K562 (cell line): ENCODE data around the gene CD99L2. TPM values are rescaled to one million over a fixed set of nuclear protein-coding genes. Genes with fewer than 3 reads are reported as not detected.
A peak's percentile ranks its signal among the peaks of the same experiment; 100 is the strongest.

ENCODE experiments used
- ATAC-seq: fragments of 200-7000 bp; cut with Tn5 transposase; 3 replicates; pipeline ENCODE4 v1.9.1; 2020; ENCODE audit warnings: moderate library complexity
- BruUV-seq: library from RNA; stranded (reverse); fragments of 400-500 nt; replicated peaks from 2 replicates; lab custom pipeline; 2021; lab: Mats Ljungman, UMichigan
- CTCF ChIA-PET: fragments of 300-600 bp; formaldehyde crosslinking; extraction: SDS; loops from one replicate; lab custom pipeline; 2021; ENCODE audit warnings: low intra/inter-chr PET ratio; lab: Yijun Ruan, JAX
- POLR2A ChIA-PET: fragments of 300-600, 350-650 bp; sonication (Branson Sonifier 250); formaldehyde crosslinking; extraction: SDS; loops from one replicate; lab custom pipeline; 2021; ENCODE audit warnings: antibody characterized with exemption, inconsistent platforms; lab: Yijun Ruan, JAX
- DNase-seq, 4 experiments: peaks; one replicate each; pipeline versions ENCODE4 v3.0.0 to v3.0.0-alpha.2; 2011 to 2018; ENCODE audit warnings: low spot score in 3 of 4, mixed read lengths in 3 of 4; ENCODE audit errors: extremely low read depth in 1 of 4
- FAIRE-seq: peaks from 2 replicates; lab custom pipeline; 2011; peaks lifted over from hg19 to GRCh38; lab: Jason Lieb, UNC
- H2AFZ ChIP-seq: 2 replicates; pipeline ENCODE4 v1.6.0; 2011; ENCODE audit warnings: low read depth, low read length, control low read depth, inconsistent platforms
- H3K27ac ChIP-seq: fragments of 200-600 bp; 3 replicates; pipeline ENCODE4 v1.8.0; 2011; ENCODE audit warnings: low read depth, mild to moderate bottlenecking, control low read depth, inconsistent platforms, low read length, moderate library complexity, mixed read lengths; ENCODE audit errors: extremely low read depth
- H3K27me3 ChIP-seq, 2 experiments: fragments of 300-600 bp in 1 of 2; 2 replicates in 1 of 2; 3 replicates in 1 of 2; pipeline versions ENCODE4 v1.6.0 to v1.8.0; 2011; ENCODE audit warnings: inconsistent platforms in 2 of 2, low read length in 2 of 2, mild to moderate bottlenecking in 1 of 2, mixed read lengths in 1 of 2, moderate library complexity in 1 of 2; ENCODE audit not compliant: control insufficient read depth in 2 of 2, insufficient read depth in 2 of 2
- H3K36me3 ChIP-seq: fragments of 300-600 bp; 3 replicates; pipeline ENCODE4 v1.8.0; 2011; ENCODE audit warnings: mild to moderate bottlenecking, low read length, inconsistent platforms; ENCODE audit not compliant: control insufficient read depth, insufficient read depth
- H3K4me1 ChIP-seq, 2 experiments: fragments of 200-600 bp in 1 of 2; replicated peaks in 1 of 2; 2 replicates in 1 of 2; 3 replicates in 1 of 2; pipeline versions ENCODE4 v1.5.1 to v1.8.0; 2011; ENCODE audit warnings: inconsistent platforms in 2 of 2, low read length in 2 of 2, mild to moderate bottlenecking in 1 of 2, mixed read lengths in 1 of 2, moderate library complexity in 1 of 2; ENCODE audit not compliant: control insufficient read depth in 2 of 2, insufficient read depth in 2 of 2
- H3K4me2 ChIP-seq: 2 replicates; pipeline ENCODE4 v1.6.1; 2011; ENCODE audit warnings: low read length, control low read depth, inconsistent platforms, mixed read lengths; ENCODE audit not compliant: insufficient read depth
- H3K4me3 ChIP-seq: fragments of 200-600 bp; sonication (generic), shearing (Covaris generic); 2 replicates; pipeline ENCODE4 v1.5.1; 2016; ENCODE audit warnings: control low read depth, inconsistent platforms
- H3K79me2 ChIP-seq: fragments of 200-600 bp; 3 replicates; pipeline ENCODE4 v1.8.0; 2011; ENCODE audit warnings: low read length, inconsistent platforms; ENCODE audit not compliant: control insufficient read depth, insufficient read depth
- H3K9ac ChIP-seq, 2 experiments: 2 replicates each; pipeline versions ENCODE4 v1.6.0 to v1.6.1; 2011; ENCODE audit warnings: low read depth in 2 of 2, low read length in 2 of 2, control low read depth in 1 of 2, inconsistent platforms in 1 of 2, mild to moderate bottlenecking in 1 of 2, mixed read lengths in 1 of 2; ENCODE audit not compliant: insufficient read depth in 1 of 2
- H3K9me1 ChIP-seq: one replicate; pipeline ENCODE4 v1.6.0; 2011; ENCODE audit warnings: inconsistent platforms, mild to moderate bottlenecking, low read length, moderate library complexity; ENCODE audit not compliant: control insufficient read depth, insufficient read depth
- H3K9me3 ChIP-seq: replicated peaks from 2 replicates; pipeline ENCODE4 v1.5.1; 2011; ENCODE audit warnings: low read depth, low read length, inconsistent platforms; ENCODE audit not compliant: control insufficient read depth, insufficient read depth
- H4K20me1 ChIP-seq: replicated peaks from 2 replicates; pipeline ENCODE4 v1.6.1; 2011; ENCODE audit warnings: low read length, inconsistent platforms, mixed read lengths; ENCODE audit not compliant: control insufficient read depth, insufficient read depth
- ATF1 ChIP-seq, 2 experiments: fragments of 450-650 bp in 1 of 2; IDR thresholded peaks; 2 replicates each; pipeline ENCODE4 v1.6.1; 2016; ENCODE audit warnings: missing compliant biosample characterization in 1 of 2, missing genetic modification characterization in 1 of 2
- MAFK ChIP-seq: IDR thresholded peaks from 2 replicates; pipeline ENCODE4 v1.6.1; 2011; ENCODE audit warnings: low read length, improper control_type of control experiment
- MAX ChIP-seq: sonication (generic); formaldehyde crosslinking; IDR thresholded peaks from 2 replicates; pipeline ENCODE4 v1.9.0; 2022; ENCODE audit warnings: mild to moderate bottlenecking, missing genetic modification reagents
- MGA ChIP-seq: fragments of 450-650 bp; IDR thresholded peaks from 2 replicates; pipeline ENCODE4 v1.6.1; 2016; ENCODE audit warnings: mild to moderate bottlenecking, moderate library complexity
- MXD1 ChIP-seq: fragments of 250-450 bp; sonication (Bioruptor Pico); IDR thresholded peaks from 2 replicates; pipeline ENCODE4 v1.8.0; 2021; ENCODE audit warnings: borderline replicate concordance, mild to moderate bottlenecking, moderate library complexity; ENCODE audit not compliant: poor library complexity, severe bottlenecking
- NFATC3 ChIP-seq: fragments of 450-650 bp; IDR thresholded peaks from 2 replicates; pipeline ENCODE4 v1.6.1; 2017; ENCODE audit warnings: mild to moderate bottlenecking
- NR2C1 ChIP-seq, 2 experiments: fragments of 450-650 bp; IDR thresholded peaks; 2 replicates each; pipeline ENCODE4 v1.6.1; 2017; ENCODE audit warnings: mild to moderate bottlenecking in 2 of 2, antibody characterized with exemption in 1 of 2, inconsistent platforms in 1 of 2, missing compliant biosample characterization in 1 of 2, missing genetic modification characterization in 1 of 2
- SRF ChIP-seq, 2 experiments: fragments of 250-450, 450-650 bp in 1 of 2; sonication (Bioruptor Pico) in 1 of 2; sonication (generic) in 1 of 2; formaldehyde crosslinking; IDR thresholded peaks; 2 replicates each; pipeline versions ENCODE4 v1.5.0 to v1.5.1; 2020 to 2022; ENCODE audit warnings: mild to moderate bottlenecking in 1 of 2, missing genetic modification reagents in 1 of 2
- ZNF316 ChIP-seq: fragments of 450-650 bp; IDR thresholded peaks from 2 replicates; pipeline ENCODE4 v1.6.1; 2016
- WGBS: fragments of 100-300 bp; shearing (Covaris generic); methylation state at CpG from one replicate; pipeline ENCODE4 v1.1.6; 2016; ENCODE audit warnings: low coverage, mixed read lengths; ENCODE audit not compliant: insufficient coverage; ENCODE audit errors: missing lambda C conversion rate; 5-methylcytosine and 5-hydroxymethylcytosine counted together
- in situ Hi-C: fragments of 300-500 bp; cut with MboI; formaldehyde crosslinking; loops from 4 replicates; pipeline ENCODE4 v1.15.0; 2018; ENCODE audit warnings: inconsistent platforms, mixed read lengths
- intact Hi-C: fragments of 100-400 bp; cut with micrococcal nuclease; formaldehyde crosslinking; loops from 2 replicates; pipeline ENCODE4 v1.14.2; 2022
- polyA plus RNA-seq, 8 experiments: library from polyadenylated mRNA; depleted of rRNA in 4 of 8; stranded (reverse) in 5 of 8; unstranded in 3 of 8; fragments of >200 nt; fragmentation: Nextera tagmentation in 2 of 8; fragmentation: Illumina TruSeq in 1 of 8; extraction: Ambion mirVana in 2 of 8; extraction: Trizol in 1 of 8; gene quantifications; 2 replicates each; pipeline versions ENCODE4 v1.2.1 to v1.2.3, GENCODE V29; 2011 to 2014; ENCODE audit warnings: inconsistent platforms in 1 of 8, missing spikeins in 1 of 8
- total RNA-seq, 7 experiments: library from RNA; depleted of rRNA in 6 of 7; stranded (reverse); fragments of >200 nt in 6 of 7; fragmentation: Illumina TruSeq in 2 of 7; extraction: Trizol in 2 of 7; gene quantifications; 2 replicates each; pipeline versions ENCODE4 v1.2.1 to v1.2.3, GENCODE V29; 2011 to 2021; ENCODE audit warnings: low replicate concordance in 1 of 7

CD99L2 gene
- total and polyA plus RNA-seq, 9 of the 15 experiments (the other 6 are each of a cell fraction or from before 2014, with no cell fraction given): 0.76 to 19.0 (median 11.9) TPM

DNA sequence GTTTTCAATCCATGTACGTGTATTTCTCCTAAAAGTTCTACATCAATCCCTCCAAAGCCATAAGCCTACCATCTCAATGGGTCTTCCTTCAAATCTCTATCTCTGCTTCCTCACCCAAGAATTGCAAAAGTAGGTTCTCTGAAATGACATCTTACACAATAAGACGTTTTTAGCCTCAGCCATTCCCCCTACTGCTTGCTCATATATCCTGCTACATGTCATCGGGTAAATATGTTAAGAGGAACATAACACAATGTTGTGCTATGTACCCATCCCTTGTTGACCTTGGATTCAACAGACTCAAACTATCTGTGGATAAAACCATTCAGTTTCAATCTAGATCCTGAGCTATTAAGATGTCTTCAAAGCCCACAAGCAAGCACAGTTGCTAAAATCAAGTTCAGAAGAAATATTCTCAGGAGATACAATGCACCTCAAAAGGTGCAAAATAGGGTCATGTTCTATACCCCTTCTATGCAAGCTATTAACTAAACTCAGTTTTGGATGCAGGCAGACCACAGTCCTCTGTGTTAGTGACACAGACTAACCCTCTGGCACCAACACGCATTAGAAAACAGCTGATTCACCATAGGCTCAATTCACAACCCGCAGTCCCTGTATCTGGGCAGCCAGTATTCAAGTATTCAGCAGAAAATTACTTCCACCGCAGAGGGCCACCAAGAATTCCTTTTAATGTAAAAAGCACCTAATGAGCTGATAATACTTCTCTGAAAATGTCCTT, 56.8 kb downstream of the CD99L2 start:
- H3K9me3 ChIP-seq: no peaks in the 10 kb centered on the region
- no peak overlapping the region for H3K4me2 ChIP-seq
- BruUV-seq: no TSS peak
- H3K9ac ChIP-seq: no peak overlapping the region
- no peaks in the 10 kb centered on the region for H3K36me3 ChIP-seq
- in situ Hi-C loops (no loop called here), intact Hi-C loops (no loop called here)
- peaks cover 0 to 5% of the 10 kb centered on the region in 2 experiments; a peak in 3 of 5 replicates for H3K4me1 ChIP-seq
- H2AFZ ChIP-seq: no peak overlapping the region
- no peaks in the 10 kb centered on the region for H3K27me3 ChIP-seq
- POLR2A ChIA-PET: interaction anchor here (0.6 kb wide), 1 partner anchor 23 kb away, joined by 5 read pairs; no protein-coding TSS in a partner anchor
- H3K27ac ChIP-seq: no peak overlapping the region
- no peaks in the 10 kb centered on the region for H3K79me2 ChIP-seq
- 14% methylated on average over 5 of the region's 6 CpGs for WGBS
- ATAC-seq (0 out of 3 replicates have a peak, but pooled peaks have one; percentile 38), DNase-seq (no peak), FAIRE-seq (no peak)
- no peaks in the 10 kb centered on the region for H4K20me1 ChIP-seq
- no peaks in the 10 kb centered on the region for H3K9me1 ChIP-seq
- H3K4me3 ChIP-seq: no peak overlapping the region
- CTCF ChIA-PET: no interaction called here
- TF ChIP-seq MAFK (0 out of 2 replicates have a peak, but pooled peaks have one; percentile 9), MXD1 (no peak), ATF1 (CRISPR knock-in tag; IDR thresholded peaks at IDR 0.05) (no peak), ATF1 (tag; IDR thresholded peaks at IDR 0.05) (no peak), MGA (no peak), ZNF316 (0 out of 2 replicates have a peak, but pooled peaks have one; percentile 40), NR2C1 (IDR thresholded peaks at IDR 0.05) (no peak), NR2C1 (tag; IDR thresholded peaks at IDR 0.05) (no peak), SRF (CRISPR knock-in tag; IDR thresholded peaks at IDR 0.05) (no peak), MAX (no peak), NFATC3 (no peak)
